HG02610 (cell line): ENCODE data around the gene PRKG1.
"Not testable (repeated sequence)": the region's sequence is repeated elsewhere in the genome, so short reads cannot be mapped to it uniquely, and the experiment has no call there.

Source experiments
- ATAC-seq: cut with Tn5 transposase; IDR thresholded peaks from one replicate; pipeline ENCODE4 v1.9.1; 2021; ENCODE audit warnings: mild to moderate bottlenecking, moderate library complexity; ENCODE audit not compliant: unreplicated experiment

Gene PRKG1

GRCh38 chr10:51260376-51260775 lies 186.1 kb downstream of the PRKG1 start:
- no peak for ATAC-seq

- no peak for ATAC-seq
These were observed 192.2 kb downstream of the PRKG1 start for GRCh38 chr10:51266496-51266895.

GRCh38 chr10:51267980-51268570 lies 193.8 kb downstream of the PRKG1 start:
- ATAC-seq, result not testable (repeated sequence)

GRCh38 chr10:51269821-51270220 lies 195.5 kb downstream of the PRKG1 start:
- ATAC-seq, result no peak

GRCh38 chr10:51270936-51271530 lies 196.7 kb downstream of the PRKG1 start:
- no peak for ATAC-seq

GRCh38 chr10:51272099-51272498 lies 197.8 kb downstream of the PRKG1 start:
- not testable (repeated sequence) for ATAC-seq

- ATAC-seq, result no peak
These were observed 198.3 kb downstream of the PRKG1 start for GRCh38 chr10:51272555-51272954.

- no peak for ATAC-seq
These were observed 199.3 kb downstream of the PRKG1 start for GRCh38 chr10:51273574-51273973.

- ATAC-seq, result not testable (repeated sequence)
These were observed 201.8 kb downstream of the PRKG1 start for GRCh38 chr10:51276097-51276496.

- not testable (repeated sequence) for ATAC-seq
These were observed 207.1 kb downstream of the PRKG1 start for GRCh38 chr10:51281387-51281786.

- no peak for ATAC-seq
These were observed 211.3 kb downstream of the PRKG1 start for GRCh38 chr10:51285601-51286000.

GRCh38 chr10:51288511-51288910 lies 214.2 kb downstream of the PRKG1 start:
- no peak for ATAC-seq

GRCh38 chr10:51289519-51289918 lies 215.2 kb downstream of the PRKG1 start:
- ATAC-seq, result no peak

GRCh38 chr10:51291961-51292360 lies 217.7 kb downstream of the PRKG1 start:
- no peak for ATAC-seq

GRCh38 chr10:51297438-51297837 lies 223.2 kb downstream of the PRKG1 start:
- no peak for ATAC-seq

GRCh38 chr10:51300617-51301304 lies 226.5 kb downstream of the PRKG1 start:
- ATAC-seq, result no peak

GRCh38 chr10:51301644-51302043 lies 227.4 kb downstream of the PRKG1 start:
- no peak for ATAC-seq

- ATAC-seq, result no peak
These were observed 228.0 kb downstream of the PRKG1 start for GRCh38 chr10:51302316-51302715.

GRCh38 chr10:51308116-51308515 lies 233.8 kb downstream of the PRKG1 start:
- no peak for ATAC-seq

- ATAC-seq, result no peak
These were observed 236.9 kb downstream of the PRKG1 start for GRCh38 chr10:51311228-51311627.

- no peak for ATAC-seq
These were observed 238.5 kb downstream of the PRKG1 start for GRCh38 chr10:51312817-51313216.

- ATAC-seq, result no peak
These were observed 239.0 kb downstream of the PRKG1 start for GRCh38 chr10:51313251-51313650.
